HG03571 (cell line): ENCODE data around the gene C3orf18.
A peak's percentile ranks its signal among the peaks of the same experiment; 100 is the strongest.

ENCODE experiments used
- ATAC-seq: cut with Tn5 transposase; IDR thresholded peaks from one replicate; pipeline ENCODE4 v1.9.1; 2021; ENCODE audit not compliant: unreplicated experiment

The C3orf18 gene

GRCh38 chr3:50604110-50604621 lies 36.6 kb upstream of the C3orf18 start:
- no peak for ATAC-seq

GRCh38 chr3:50603261-50604109 lies 35.9 kb upstream of the C3orf18 start:
- no peak for ATAC-seq

- no peak for ATAC-seq
Measured at GRCh38 chr3:50602595-50603191, 35.1 kb upstream of the C3orf18 start.

GRCh38 chr3:50600841-50601591 lies 33.5 kb upstream of the C3orf18 start:
- peak; percentile 73 for ATAC-seq

GRCh38 chr3:50600141-50600753 lies 32.7 kb upstream of the C3orf18 start:
- ATAC-seq: no peak

GRCh38 chr3:50599716-50600118 lies 32.2 kb upstream of the C3orf18 start:
- no peak for ATAC-seq

GRCh38 chr3:50599115-50599715 lies 31.7 kb upstream of the C3orf18 start:
- ATAC-seq: no peak

- ATAC-seq: no peak
Measured at GRCh38 chr3:50594253-50594785, 26.8 kb upstream of the C3orf18 start.

- no peak for ATAC-seq
Measured at GRCh38 chr3:50592568-50592967, 25.0 kb upstream of the C3orf18 start.

GRCh38 chr3:50591196-50591741 lies 23.7 kb upstream of the C3orf18 start:
- ATAC-seq: no peak

GRCh38 chr3:50588759-50589433 lies 21.3 kb upstream of the C3orf18 start:
- ATAC-seq: no peak

GRCh38 chr3:50587806-50588758 lies 20.5 kb upstream of the C3orf18 start:
- no peak for ATAC-seq

- ATAC-seq: no peak
Measured at GRCh38 chr3:50587373-50587772, 19.8 kb upstream of the C3orf18 start.

GRCh38 chr3:50586763-50587070 lies 19.2 kb upstream of the C3orf18 start:
- no peak for ATAC-seq

GRCh38 chr3:50585919-50586762 lies 18.6 kb upstream of the C3orf18 start:
- no peak for ATAC-seq

- ATAC-seq: no peak
Measured at GRCh38 chr3:50584391-50584790, 16.8 kb upstream of the C3orf18 start.

- no peak for ATAC-seq
Measured at GRCh38 chr3:50583897-50584296, 16.4 kb upstream of the C3orf18 start.

GRCh38 chr3:50582083-50582482 lies 14.5 kb upstream of the C3orf18 start:
- ATAC-seq: no peak
